ENCODE measurements around the gene TGM3. TPM values are rescaled to one million over a fixed set of nuclear protein-coding genes. Genes with fewer than 3 reads are reported as not detected.

TGM3 gene
- total RNA-seq, 1 experiment from 2014 or later: 0.11 TPM

GRCh38 chr20:2253256-2253655, 42.5 kb upstream of the TGM3 start (continued):
- TF ChIP-seq SMAD3 (CRISPR knock-in tag; IDR thresholded peaks at IDR 0.05; ENCODE audit: borderline replicate concordance): no peak
- no peak for TF ChIP-seq MAX (CRISPR knock-in tag; IDR thresholded peaks at IDR 0.05)
- no peak for TF ChIP-seq CTCF (IDR thresholded peaks at IDR 0.05)
- no peak for TF ChIP-seq TEAD1 (CRISPR knock-in tag; IDR thresholded peaks at IDR 0.05)
- TF ChIP-seq STAT6 (CRISPR knock-in tag; conservative IDR thresholded peaks at IDR 0.05; ENCODE audit: low read depth): no peak
- TF ChIP-seq FOXP4 (CRISPR knock-in tag; IDR thresholded peaks at IDR 0.05): no peak
- no peak for TF ChIP-seq ZNF425 (CRISPR knock-in tag; conservative IDR thresholded peaks at IDR 0.05)
- no peak for TF ChIP-seq NR3C1 (CRISPR knock-in tag; conservative IDR thresholded peaks at IDR 0.05; ENCODE audit: low read depth)

GRCh38 chr20:2254333-2254732, 41.5 kb upstream of the TGM3 start:
- DNase-seq (ENCODE audit: low spot score) (no peak), ATAC-seq (no peak)
- no peak overlapping the region for H3K4me3 Mint-ChIP-seq
- TF ChIP-seq FOXJ3 (CRISPR knock-in tag; IDR thresholded peaks at IDR 0.05; ENCODE audit: borderline replicate concordance) (no peak), ERG (CRISPR knock-in tag; IDR thresholded peaks at IDR 0.05) (no peak), MYBL2 (CRISPR knock-in tag; IDR thresholded peaks at IDR 0.05) (no peak), FOXP1 (CRISPR knock-in tag; IDR thresholded peaks at IDR 0.05; ENCODE audit: borderline replicate concordance) (no peak), ZNF423 (CRISPR knock-in tag; IDR thresholded peaks at IDR 0.05) (no peak), ZNF232 (CRISPR knock-in tag; IDR thresholded peaks at IDR 0.05) (no peak), ZNF532 (CRISPR knock-in tag; IDR thresholded peaks at IDR 0.05; ENCODE audit: borderline replicate concordance) (no peak)
- H3K36me3 Mint-ChIP-seq: no peaks in the 10 kb centered on the region
- H3K9me3 Mint-ChIP-seq: no peaks in the 10 kb centered on the region
- POLR2A ChIA-PET: no interaction called here
- no peaks in the 10 kb centered on the region for H3K27me3 Mint-ChIP-seq (ENCODE audit: low read depth)
- CTCF ChIA-PET: interaction anchor here (0.6 to 1.8 kb wide), 2 partner anchors 8 to 152 kb away, joined by 4 to 5 read pairs; no protein-coding TSS in a partner anchor
- H3K4me1 Mint-ChIP-seq: peaks cover 15% of the 10 kb centered on the region
- H3K27ac Mint-ChIP-seq: no peak overlapping the region
